ENCODE results near the gene EFNA4. TPM values are rescaled to one million over a fixed set of nuclear protein-coding genes. Genes with fewer than 3 reads are reported as not detected.

Gene EFNA4, protein sequence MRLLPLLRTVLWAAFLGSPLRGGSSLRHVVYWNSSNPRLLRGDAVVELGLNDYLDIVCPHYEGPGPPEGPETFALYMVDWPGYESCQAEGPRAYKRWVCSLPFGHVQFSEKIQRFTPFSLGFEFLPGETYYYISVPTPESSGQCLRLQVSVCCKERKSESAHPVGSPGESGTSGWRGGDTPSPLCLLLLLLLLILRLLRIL
- polyA plus RNA-seq (7.6 to 11.0 TPM (median 9.9 TPM) in 3 replicates), polyA minus RNA-seq (5.4 to 9.9 TPM (median 7.6 TPM) in 3 replicates)
- polyA plus RNA-seq (2011; ENCODE audit: low read depth) = 7.7 TPM
- 5.6 and 8.1 TPM in 2 replicates for polyA plus RNA-seq (2011; cell fraction: cytosol; rRNA removed)
- 13.7 and 15.9 TPM in 2 replicates for polyA plus RNA-seq (2011; cell fraction: nucleus; rRNA removed)
- 7.2 and 12.3 TPM in 2 replicates for polyA plus RNA-seq (2012; ENCODE audit: low replicate concordance)
- 12.3 TPM for polyA minus RNA-seq (2011; cell fraction: cytosol; rRNA and poly(A)+ RNA removed)
- 7.3 and 8.2 TPM in 2 replicates for polyA minus RNA-seq (2011; cell fraction: nucleus; rRNA and poly(A)+ RNA removed)

GRCh38 chr1:155063550-155064110 lies at the start of gene EFNA4:
EFNA4 (plus strand) TSS chr1:155063740; CDS start chr1:155063824, 84 bp downstream.
- dilution Hi-C loops (cut with MboI; ENCODE audit: extremely low pct_ligation_motif_present, low sequenced_read_pairs) = no loop called here
- Histone ChIP-seq H3K27me3 (ENCODE audit: control insufficient read depth, extremely low read depth, insufficient read depth, low read length) (no peaks in the 10 kb centered on the region), H4K20me1 (ENCODE audit: control insufficient read depth, extremely low read depth, insufficient read depth, low read length) (peaks cover 5% of the 10 kb centered on the region), H3K79me2 (ENCODE audit: control insufficient read depth, insufficient read depth, low read length) (no peaks in the 10 kb centered on the region), H3K36me3 (ENCODE audit: control insufficient read depth in 2 of 2, extremely low read depth in 1 of 2, insufficient read depth in 2 of 2, low read length in 2 of 2) (peaks cover 26 to 33% of the 10 kb centered on the region in 2 experiments), H3K9me3 (ENCODE audit: control insufficient read depth, low read depth, low read length) (no peaks in the 10 kb centered on the region), H3K9ac (ENCODE audit: control insufficient read depth, extremely low read depth, insufficient read depth, low read length) (peak within 1 kb of the TSS; percentile 84), H2AFZ (ENCODE audit: control insufficient read depth, low read length) (peak within 1 kb of the TSS; percentile 81), H3K4me3 (ENCODE audit: control insufficient read depth in 2 of 3, extremely low read depth in 1 of 3, insufficient read depth in 2 of 3, low read depth in 1 of 3, low read length in 3 of 3) (peak within 1 kb of the TSS; percentile 65 to 96 (median 82)), H3K27ac (ENCODE audit: control insufficient read depth, insufficient read depth, low read length) (peak within 1 kb of the TSS; percentile 49), H3K9me1 (ENCODE audit: control insufficient read depth, extremely low read depth, insufficient read depth, low read length) (no peaks in the 10 kb centered on the region), H3K4me2 (ENCODE audit: control insufficient read depth, extremely low read depth, insufficient read depth, low read depth, low read length) (peak within 1 kb of the TSS; percentile 79), H3K4me1 (ENCODE audit: control insufficient read depth, extremely low read depth, insufficient read depth, low read length) (peaks cover 23% of the 10 kb centered on the region)
- TF ChIP-seq, protein P1, sequence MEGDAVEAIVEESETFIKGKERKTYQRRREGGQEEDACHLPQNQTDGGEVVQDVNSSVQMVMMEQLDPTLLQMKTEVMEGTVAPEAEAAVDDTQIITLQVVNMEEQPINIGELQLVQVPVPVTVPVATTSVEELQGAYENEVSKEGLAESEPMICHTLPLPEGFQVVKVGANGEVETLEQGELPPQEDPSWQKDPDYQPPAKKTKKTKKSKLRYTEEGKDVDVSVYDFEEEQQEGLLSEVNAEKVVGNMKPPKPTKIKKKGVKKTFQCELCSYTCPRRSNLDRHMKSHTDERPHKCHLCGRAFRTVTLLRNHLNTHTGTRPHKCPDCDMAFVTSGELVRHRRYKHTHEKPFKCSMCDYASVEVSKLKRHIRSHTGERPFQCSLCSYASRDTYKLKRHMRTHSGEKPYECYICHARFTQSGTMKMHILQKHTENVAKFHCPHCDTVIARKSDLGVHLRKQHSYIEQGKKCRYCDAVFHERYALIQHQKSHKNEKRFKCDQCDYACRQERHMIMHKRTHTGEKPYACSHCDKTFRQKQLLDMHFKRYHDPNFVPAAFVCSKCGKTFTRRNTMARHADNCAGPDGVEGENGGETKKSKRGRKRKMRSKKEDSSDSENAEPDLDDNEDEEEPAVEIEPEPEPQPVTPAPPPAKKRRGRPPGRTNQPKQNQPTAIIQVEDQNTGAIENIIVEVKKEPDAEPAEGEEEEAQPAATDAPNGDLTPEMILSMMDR (optimal IDR thresholded peaks at IDR 0.05 in 1 of 3, IDR thresholded peaks at IDR 0.05 in 1 of 3, conservative IDR thresholded peaks at IDR 0.05 in 1 of 3; ENCODE audit: extremely low read depth in 1 of 3, insufficient read depth in 2 of 3, low read length in 3 of 3) = no peak
- no peak for TF ChIP-seq EZH2 (IDR thresholded peaks at IDR 0.05; ENCODE audit: low read length)
- DNase-seq (ENCODE audit: low read depth, low spot score) = no peak
- FAIRE-seq = peak; percentile 79

- Histone ChIP-seq H3K79me2 (ENCODE audit: control insufficient read depth, insufficient read depth, low read length) (peaks cover 18% of the 10 kb centered on the region), H4K20me1 (ENCODE audit: control insufficient read depth, extremely low read depth, insufficient read depth, low read length) (peaks cover 6% of the 10 kb centered on the region), H3K9me3 (ENCODE audit: control insufficient read depth, low read depth, low read length) (no peaks in the 10 kb centered on the region), H2AFZ (ENCODE audit: control insufficient read depth, low read length) (no peak overlapping the region), H3K9ac (ENCODE audit: control insufficient read depth, extremely low read depth, insufficient read depth, low read length) (no peak overlapping the region), H3K27me3 (ENCODE audit: control insufficient read depth, extremely low read depth, insufficient read depth, low read length) (no peaks in the 10 kb centered on the region), H3K4me2 (ENCODE audit: control insufficient read depth, extremely low read depth, insufficient read depth, low read depth, low read length) (no peak overlapping the region), H3K36me3 (ENCODE audit: control insufficient read depth in 2 of 2, extremely low read depth in 1 of 2, insufficient read depth in 2 of 2, low read length in 2 of 2) (peaks cover 30 to 52% of the 10 kb centered on the region in 2 experiments), H3K27ac (ENCODE audit: control insufficient read depth, insufficient read depth, low read length) (no peak overlapping the region), H3K9me1 (ENCODE audit: control insufficient read depth, extremely low read depth, insufficient read depth, low read length) (no peaks in the 10 kb centered on the region), H3K4me1 (ENCODE audit: control insufficient read depth, extremely low read depth, insufficient read depth, low read length) (peaks cover 58% of the 10 kb centered on the region), H3K4me3 (ENCODE audit: control insufficient read depth in 2 of 3, extremely low read depth in 1 of 3, insufficient read depth in 2 of 3, low read depth in 1 of 3, low read length in 3 of 3) (no peak overlapping the region)
- TF ChIP-seq, protein P1 (optimal IDR thresholded peaks at IDR 0.05 in 1 of 3, IDR thresholded peaks at IDR 0.05 in 1 of 3, conservative IDR thresholded peaks at IDR 0.05 in 1 of 3; ENCODE audit: extremely low read depth in 1 of 3, insufficient read depth in 2 of 3, low read length in 3 of 3) = no peak
- no peak for TF ChIP-seq EZH2 (IDR thresholded peaks at IDR 0.05; ENCODE audit: low read length)
- no peak for FAIRE-seq
- dilution Hi-C loops (cut with MboI; ENCODE audit: extremely low pct_ligation_motif_present, low sequenced_read_pairs) = no loop called here
- DNase-seq (ENCODE audit: low read depth, low spot score) = no peak
These were observed 48.6 kb upstream of the EFNA4 start for GRCh38 chr1:155014709-155015508.

All from keratinocyte (primary cell).